Hepatocyte (in vitro differentiated cells): ENCODE results near the gene THNSL1. TPM values are rescaled to one million over a fixed set of nuclear protein-coding genes. Genes with fewer than 3 reads are reported as not detected.

Source experiments
- DNase-seq: peaks from one replicate; pipeline ENCODE4 v3.0.0-alpha.2; 2016; ENCODE audit warnings: low spot score
- H2AFZ ChIP-seq: fragments of 200-600 bp; sonication (generic); 2 replicates; pipeline ENCODE4 v1.6.0; 2016; ENCODE audit warnings: antibody characterized with exemption, mild to moderate bottlenecking
- H3K27ac ChIP-seq: fragments of 200-600 bp; sonication (generic); 2 replicates; pipeline ENCODE4 v1.5.1; 2016; ENCODE audit warnings: mild to moderate bottlenecking
- H3K27me3 ChIP-seq: fragments of 200-600 bp; sonication (generic); 2 replicates; pipeline ENCODE4 v1.6.1; 2016
- H3K36me3 ChIP-seq: fragments of 200-600 bp; sonication (generic); replicated peaks from 2 replicates; pipeline ENCODE4 v1.5.1; 2016; ENCODE audit warnings: low read depth; ENCODE audit not compliant: insufficient read depth
- H3K4me1 ChIP-seq: fragments of 200-600 bp; sonication (generic); 2 replicates; pipeline ENCODE4 v1.5.1; 2016; ENCODE audit warnings: mild to moderate bottlenecking, moderate library complexity; ENCODE audit not compliant: insufficient read depth
- H3K4me2 ChIP-seq: fragments of 200-600 bp; sonication (generic); 2 replicates; pipeline ENCODE4 v1.6.0; 2016
- H3K4me3 ChIP-seq: fragments of 200-600 bp; sonication (generic); 2 replicates; pipeline ENCODE4 v1.5.1; 2016; ENCODE audit warnings: mild to moderate bottlenecking
- H3K79me2 ChIP-seq: fragments of 200-600 bp; sonication (generic); 2 replicates; pipeline ENCODE4 v1.6.0; 2017; ENCODE audit warnings: mild to moderate bottlenecking
- H3K9me2 ChIP-seq: fragments of 200-600 bp; sonication (generic); replicated peaks from 2 replicates; pipeline ENCODE4 v1.6.0; 2017; ENCODE audit warnings: mild to moderate bottlenecking; ENCODE audit not compliant: insufficient read depth
- H3K9me3 ChIP-seq: fragments of 200-600 bp; sonication (generic); 2 replicates; pipeline ENCODE4 v1.5.1; 2016; ENCODE audit warnings: low read depth, mild to moderate bottlenecking
- H4K20me1 ChIP-seq: fragments of 200-600 bp; sonication (generic); 2 replicates; pipeline ENCODE4 v1.6.0; 2016; ENCODE audit warnings: mild to moderate bottlenecking; ENCODE audit not compliant: insufficient read depth, poor library complexity, severe bottlenecking
- EZH2 ChIP-seq: fragments of 200-600 bp; sonication (generic); IDR thresholded peaks from 2 replicates; pipeline ENCODE4 v1.6.1; 2016; ENCODE audit warnings: antibody characterized with exemption, mild to moderate bottlenecking, borderline replicate concordance
- EZH2phosphoT487 ChIP-seq: fragments of 200-600 bp; sonication (generic); IDR thresholded peaks from one replicate; pipeline ENCODE4 v1.6.1; 2018; ENCODE audit warnings: antibody characterized with exemption, mild to moderate bottlenecking, low read depth, moderate library complexity; ENCODE audit not compliant: unreplicated experiment, severe bottlenecking
- WGBS: methylation state at CpG from one replicate; pipeline ENCODE4 v1.1.6; 2016; ENCODE audit warnings: low lambda C conversion rate; ENCODE audit errors: missing lambda C conversion rate; 5-methylcytosine and 5-hydroxymethylcytosine counted together
- polyA plus RNA-seq: library from polyadenylated mRNA; unstranded; fragments of >200 nt; fragmentation: Nextera tagmentation; extraction: Ambion mirVana; gene quantifications from 2 replicates; pipeline ENCODE4 v1.2.1, GENCODE V29; 2016
- total RNA-seq: library from RNA; depleted of rRNA; stranded (reverse); fragments of >200 nt; gene quantifications from 2 replicates; pipeline ENCODE4 v1.2.3, GENCODE V29; 2014
- TF ChIP-seq, protein P1 (sequence below): fragments of 200-600 bp; sonication (generic); IDR thresholded peaks from 2 replicates; pipeline ENCODE4 v1.5.1; 2016; ENCODE audit warnings: antibody characterized with exemption, mild to moderate bottlenecking; ENCODE audit not compliant: poor library complexity

The THNSL1 gene
- total and polyA plus RNA-seq, 2 experiments from 2014 or later = 2.5 to 7.1 TPM

- H3K36me3 ChIP-seq = no peaks in the 10 kb centered on the region
- no peak for DNase-seq
- WGBS = 88% methylated on average over 3 of the region's 3 CpGs
- no peak for TF ChIP-seq EZH2phosphoT487
- no peak for TF ChIP-seq EZH2
- TF ChIP-seq, protein P1, sequence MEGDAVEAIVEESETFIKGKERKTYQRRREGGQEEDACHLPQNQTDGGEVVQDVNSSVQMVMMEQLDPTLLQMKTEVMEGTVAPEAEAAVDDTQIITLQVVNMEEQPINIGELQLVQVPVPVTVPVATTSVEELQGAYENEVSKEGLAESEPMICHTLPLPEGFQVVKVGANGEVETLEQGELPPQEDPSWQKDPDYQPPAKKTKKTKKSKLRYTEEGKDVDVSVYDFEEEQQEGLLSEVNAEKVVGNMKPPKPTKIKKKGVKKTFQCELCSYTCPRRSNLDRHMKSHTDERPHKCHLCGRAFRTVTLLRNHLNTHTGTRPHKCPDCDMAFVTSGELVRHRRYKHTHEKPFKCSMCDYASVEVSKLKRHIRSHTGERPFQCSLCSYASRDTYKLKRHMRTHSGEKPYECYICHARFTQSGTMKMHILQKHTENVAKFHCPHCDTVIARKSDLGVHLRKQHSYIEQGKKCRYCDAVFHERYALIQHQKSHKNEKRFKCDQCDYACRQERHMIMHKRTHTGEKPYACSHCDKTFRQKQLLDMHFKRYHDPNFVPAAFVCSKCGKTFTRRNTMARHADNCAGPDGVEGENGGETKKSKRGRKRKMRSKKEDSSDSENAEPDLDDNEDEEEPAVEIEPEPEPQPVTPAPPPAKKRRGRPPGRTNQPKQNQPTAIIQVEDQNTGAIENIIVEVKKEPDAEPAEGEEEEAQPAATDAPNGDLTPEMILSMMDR = no peak
- no peak overlapping the region for H3K4me2 ChIP-seq
- H3K9me2 ChIP-seq = no peaks in the 10 kb centered on the region
- no peaks in the 10 kb centered on the region for H3K79me2 ChIP-seq
- H4K20me1 ChIP-seq = no peaks in the 10 kb centered on the region
- H3K27me3 ChIP-seq = no peaks in the 10 kb centered on the region
- H3K4me3 ChIP-seq = no peak overlapping the region
- H3K9me3 ChIP-seq = no peaks in the 10 kb centered on the region
- peaks cover 16% of the 10 kb centered on the region for H3K4me1 ChIP-seq
- no peak overlapping the region for H3K27ac ChIP-seq
- H2AFZ ChIP-seq = no peak overlapping the region
Observed at GRCh38 chr10:25056726-25057125, 40.3 kb downstream of the THNSL1 start.

DNA sequence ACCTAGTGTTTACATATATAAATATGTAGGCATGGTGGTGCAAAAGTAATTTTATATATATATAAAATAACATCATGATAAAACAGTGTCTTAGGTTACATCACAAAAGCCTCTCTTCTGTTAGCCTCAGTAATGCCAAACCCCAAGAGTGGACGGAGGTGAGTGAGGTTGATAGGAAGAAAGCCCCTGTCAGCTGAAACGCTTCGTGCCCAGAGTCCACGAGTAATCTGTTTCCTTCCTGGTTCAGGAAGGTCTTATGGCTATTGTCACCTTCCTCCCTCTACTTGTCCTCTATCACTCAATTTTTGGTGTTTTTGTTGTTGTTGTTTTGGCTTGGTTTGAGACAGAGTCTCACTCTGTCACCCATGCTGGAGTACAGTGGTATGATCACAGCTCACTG is 41.5 kb downstream of the THNSL1 start:
- Histone ChIP-seq H3K4me1 (peaks cover 24% of the 10 kb centered on the region), H3K4me3 (no peak overlapping the region), H3K9me3 (no peaks in the 10 kb centered on the region), H3K9me2 (no peaks in the 10 kb centered on the region), H3K79me2 (no peaks in the 10 kb centered on the region), H3K36me3 (no peaks in the 10 kb centered on the region), H3K27ac (no peak overlapping the region), H2AFZ (no peak overlapping the region), H4K20me1 (no peaks in the 10 kb centered on the region), H3K4me2 (no peak overlapping the region), H3K27me3 (no peaks in the 10 kb centered on the region)
- no peak for DNase-seq
- no peak for TF ChIP-seq EZH2
- TF ChIP-seq, protein P1 = no peak
- WGBS = 84% methylated on average over 4 of the region's 4 CpGs

GRCh38 chr10:25059990-25060389 is 43.6 kb downstream of the THNSL1 start:
- H3K9me3 ChIP-seq = no peaks in the 10 kb centered on the region
- H4K20me1 ChIP-seq = no peaks in the 10 kb centered on the region
- H3K4me1 ChIP-seq = peaks cover 26% of the 10 kb centered on the region
- no peaks in the 10 kb centered on the region for H3K36me3 ChIP-seq
- no peak overlapping the region for H2AFZ ChIP-seq
- 14% methylated on average over 7 of the region's 7 CpGs for WGBS
- H3K79me2 ChIP-seq = no peaks in the 10 kb centered on the region
- no peaks in the 10 kb centered on the region for H3K27me3 ChIP-seq
- no peaks in the 10 kb centered on the region for H3K9me2 ChIP-seq
- H3K4me2 ChIP-seq = peak overlapping the region; percentile 28
- no peak overlapping the region for H3K4me3 ChIP-seq
- H3K27ac ChIP-seq = peak overlapping the region; percentile 99
- DNase-seq = peak; percentile 87
- TF ChIP-seq, protein P1 = no peak
- TF ChIP-seq EZH2phosphoT487 = no peak
- no peak for TF ChIP-seq EZH2

DNA sequence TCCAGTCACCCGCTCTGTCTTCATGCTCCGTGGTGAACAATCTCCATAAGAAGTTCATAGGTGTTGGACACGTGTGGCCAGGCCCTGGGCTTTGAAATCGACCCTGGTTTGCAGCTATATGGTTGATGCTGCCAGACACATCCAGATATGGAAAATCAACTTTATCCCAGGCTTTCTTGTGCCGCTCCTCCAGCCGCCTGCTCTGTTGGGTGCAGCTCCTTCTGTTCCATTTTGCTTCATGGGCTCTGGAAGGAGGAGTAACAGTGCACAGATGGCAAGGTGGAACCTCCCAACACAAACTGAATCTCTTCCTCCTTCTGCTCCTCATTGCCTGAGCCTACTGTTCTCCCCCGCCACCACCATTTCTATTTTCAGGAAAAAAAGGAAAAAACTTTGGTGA is 44.7 kb downstream of the THNSL1 start:
- Histone ChIP-seq H3K36me3 (no peaks in the 10 kb centered on the region), H3K27ac (peak overlapping the region; percentile 99), H3K9me3 (no peaks in the 10 kb centered on the region), H3K79me2 (no peaks in the 10 kb centered on the region), H4K20me1 (no peaks in the 10 kb centered on the region), H3K27me3 (no peaks in the 10 kb centered on the region), H3K9me2 (no peaks in the 10 kb centered on the region), H3K4me2 (peak overlapping the region; percentile 68), H2AFZ (no peak overlapping the region), H3K4me1 (peaks cover 26% of the 10 kb centered on the region), H3K4me3 (no peak overlapping the region)
- TF ChIP-seq EZH2phosphoT487 = no peak
- no peak for TF ChIP-seq EZH2
- TF ChIP-seq, protein P1 = no peak
- 94% methylated on average over 7 of the region's 7 CpGs for whole genome bisulfite sequencing
- no peak for DNase-seq
